ENCODE data around the gene ADARB2. TPM values are rescaled to one million over a fixed set of nuclear protein-coding genes. Genes with fewer than 3 reads are reported as not detected.

Gene ADARB2
- total and polyA plus RNA-seq, 11 donors = 0.07 to 1.2 (median 0.28) TPM; not detected in 4

- WGBS, 4 donors = 27 to 28% (median 27%) methylated on average over 6 of the region's 6 CpGs
- no peak for DNase-seq
- no peak overlapping the region for H3K27ac ChIP-seq
- H3K4me3 ChIP-seq = no peak overlapping the region
- H3K27me3 ChIP-seq = peaks cover 0 to 29% (median 0%) of the 10 kb centered on the region in 9 donors
- ATAC-seq = no peak
- H3K4me1 ChIP-seq = no peaks in the 10 kb centered on the region
- no peaks in the 10 kb centered on the region for H3K36me3 ChIP-seq
- intact Hi-C loops (cut with DNase I) = no loop called here
- TF ChIP-seq CTCF (IDR thresholded peaks at IDR 0.05) = no peak
- H3K9me3 ChIP-seq = no peaks in the 10 kb centered on the region
Measured at GRCh38 chr10:1475771-1476454, 261.4 kb downstream of the ADARB2 start.

GRCh38 chr10:1475098-1475591, 262.2 kb downstream of the ADARB2 start:
- peaks cover 0 to 29% (median 0%) of the 10 kb centered on the region in 9 donors for H3K27me3 ChIP-seq
- H3K4me3 ChIP-seq = no peak overlapping the region
- no peaks in the 10 kb centered on the region for H3K4me1 ChIP-seq
- intact Hi-C loops (cut with DNase I) = no loop called here
- no peak for ATAC-seq
- no peak overlapping the region for H3K27ac ChIP-seq
- H3K9me3 ChIP-seq = no peaks in the 10 kb centered on the region
- WGBS, 4 donors = 27 to 41% (median 30%) methylated on average over 11 to 16 of the region's 16 CpGs
- TF ChIP-seq CTCF (IDR thresholded peaks at IDR 0.05) (no peak), POLR2A (IDR thresholded peaks at IDR 0.05) (no peak)
- H3K36me3 ChIP-seq = no peaks in the 10 kb centered on the region
- DNase-seq = no peak

DNA sequence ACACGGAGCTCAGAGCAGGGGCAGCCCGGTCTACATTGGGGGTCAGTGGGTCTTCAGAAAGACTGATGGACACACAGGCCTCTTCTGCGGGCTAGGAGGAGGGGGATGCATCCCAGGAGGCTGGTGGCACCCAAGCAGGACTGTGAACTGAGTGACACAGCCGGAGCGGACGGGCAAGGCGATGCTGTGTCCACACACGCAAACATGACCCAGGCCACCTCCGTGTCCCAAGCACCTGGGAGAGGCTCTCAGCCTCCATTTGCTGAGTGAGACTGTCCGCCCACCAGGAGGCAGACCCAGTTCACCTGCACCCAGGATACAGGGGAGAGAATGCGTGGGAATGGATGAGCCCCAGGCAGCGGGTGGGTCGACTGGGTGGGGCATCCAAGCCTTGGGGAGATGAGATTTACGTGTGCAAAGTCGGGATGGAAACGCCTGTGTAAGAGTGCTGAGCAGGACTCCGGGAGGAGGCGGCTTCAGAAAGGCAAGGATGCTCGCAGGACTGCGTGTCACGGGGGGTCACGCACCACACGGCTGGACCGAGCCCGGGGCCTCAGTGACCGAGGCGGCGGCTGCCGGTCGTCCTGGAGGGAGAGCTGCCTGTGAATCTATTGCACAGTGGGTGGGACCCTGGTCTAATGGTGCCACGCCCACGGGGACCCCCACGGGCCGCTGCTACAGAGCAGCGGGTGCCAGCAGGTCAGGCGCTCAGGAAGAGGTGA, 262.8 kb downstream of the ADARB2 start:
- H3K27me3 ChIP-seq = peaks cover 0 to 29% (median 0%) of the 10 kb centered on the region in 9 donors
- H3K27ac ChIP-seq = no peak overlapping the region
- no peaks in the 10 kb centered on the region for H3K36me3 ChIP-seq
- intact Hi-C loops (cut with DNase I) = no loop called here
- no peak for TF ChIP-seq CTCF (IDR thresholded peaks at IDR 0.05)
- no peak for TF ChIP-seq POLR2A (IDR thresholded peaks at IDR 0.05)
- H3K4me3 ChIP-seq = no peak overlapping the region
- 65 to 72% (median 70%) methylated on average over 24 to 36 of the region's 36 CpGs for WGBS, 4 donors
- no peaks in the 10 kb centered on the region for H3K4me1 ChIP-seq
- no peak for ATAC-seq
- no peak for DNase-seq
- H3K9me3 ChIP-seq = no peaks in the 10 kb centered on the region

GRCh38 chr10:1473874-1474273, 263.5 kb downstream of the ADARB2 start:
- no peaks in the 10 kb centered on the region for H3K9me3 ChIP-seq
- WGBS, 4 donors = 70 to 77% (median 73%) methylated on average over 11 of the region's 11 CpGs
- peaks cover 0 to 25% (median 0%) of the 10 kb centered on the region in 9 donors for H3K27me3 ChIP-seq
- TF ChIP-seq POLR2A (IDR thresholded peaks at IDR 0.05) (no peak), CTCF (IDR thresholded peaks at IDR 0.05) (no peak)
- no peak overlapping the region for H3K4me3 ChIP-seq
- no peak for DNase-seq
- H3K4me1 ChIP-seq = no peaks in the 10 kb centered on the region
- intact Hi-C loops (cut with DNase I) = no loop called here
- no peak overlapping the region for H3K27ac ChIP-seq
- no peaks in the 10 kb centered on the region for H3K36me3 ChIP-seq
- no peak for ATAC-seq
